Measurements from ENCODE around the gene MED8.

DNA sequence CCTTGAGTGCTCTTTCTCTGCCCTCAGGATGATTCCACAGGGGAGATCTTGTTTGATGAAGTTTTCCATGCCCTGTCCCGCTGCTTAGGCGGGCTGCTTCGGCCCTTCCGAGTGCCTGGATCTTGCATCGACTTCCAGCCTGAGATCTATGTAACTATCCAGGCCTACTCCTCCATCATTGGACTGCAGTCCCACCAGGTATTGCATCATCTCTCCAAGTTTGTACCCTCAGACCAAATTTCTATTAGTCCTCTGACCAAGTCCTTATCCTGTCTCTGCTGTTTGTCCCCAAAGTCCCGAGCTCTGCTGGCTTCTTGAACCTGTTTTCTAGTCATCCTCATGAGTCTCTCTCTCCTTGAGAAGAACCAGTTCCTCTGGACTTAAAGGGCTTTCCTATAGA lies 14.8 kb upstream of the MED8 start:
- TF ChIP-seq, protein P1, sequence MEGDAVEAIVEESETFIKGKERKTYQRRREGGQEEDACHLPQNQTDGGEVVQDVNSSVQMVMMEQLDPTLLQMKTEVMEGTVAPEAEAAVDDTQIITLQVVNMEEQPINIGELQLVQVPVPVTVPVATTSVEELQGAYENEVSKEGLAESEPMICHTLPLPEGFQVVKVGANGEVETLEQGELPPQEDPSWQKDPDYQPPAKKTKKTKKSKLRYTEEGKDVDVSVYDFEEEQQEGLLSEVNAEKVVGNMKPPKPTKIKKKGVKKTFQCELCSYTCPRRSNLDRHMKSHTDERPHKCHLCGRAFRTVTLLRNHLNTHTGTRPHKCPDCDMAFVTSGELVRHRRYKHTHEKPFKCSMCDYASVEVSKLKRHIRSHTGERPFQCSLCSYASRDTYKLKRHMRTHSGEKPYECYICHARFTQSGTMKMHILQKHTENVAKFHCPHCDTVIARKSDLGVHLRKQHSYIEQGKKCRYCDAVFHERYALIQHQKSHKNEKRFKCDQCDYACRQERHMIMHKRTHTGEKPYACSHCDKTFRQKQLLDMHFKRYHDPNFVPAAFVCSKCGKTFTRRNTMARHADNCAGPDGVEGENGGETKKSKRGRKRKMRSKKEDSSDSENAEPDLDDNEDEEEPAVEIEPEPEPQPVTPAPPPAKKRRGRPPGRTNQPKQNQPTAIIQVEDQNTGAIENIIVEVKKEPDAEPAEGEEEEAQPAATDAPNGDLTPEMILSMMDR (IDR thresholded peaks at IDR 0.05): no peak
- TF ChIP-seq ZFX (IDR thresholded peaks at IDR 0.05; ENCODE audit: borderline replicate concordance): no peak

Data from 22Rv1 (cell line).